Hepatocyte (in vitro differentiated cells): ENCODE data around the gene SORCS2.

Source experiments
- CTCF ChIP-seq: fragments of 200-600 bp; sonication (generic); IDR thresholded peaks from 2 replicates; pipeline ENCODE4 v1.5.1; 2016; ENCODE audit warnings: antibody characterized with exemption, mild to moderate bottlenecking; ENCODE audit not compliant: poor library complexity
- EZH2 ChIP-seq: fragments of 200-600 bp; sonication (generic); IDR thresholded peaks from 2 replicates; pipeline ENCODE4 v1.6.1; 2016; ENCODE audit warnings: antibody characterized with exemption, mild to moderate bottlenecking, borderline replicate concordance

- no peak for TF ChIP-seq CTCF
- no peak for TF ChIP-seq EZH2
These were observed 189.7 kb downstream of the SORCS2 start for GRCh38 chr4:7381890-7382633.
